ENCODE results near the gene P3H2. TPM values are rescaled to one million over a fixed set of nuclear protein-coding genes. Genes with fewer than 3 reads are reported as not detected.
A peak's percentile ranks its signal among the peaks of the same experiment; 100 is the strongest.
"Not testable (repeated sequence)": the region's sequence is repeated elsewhere in the genome, so short reads cannot be mapped to it uniquely, and the experiment has no call there.

Gene P3H2
- total RNA-seq, 2 donors from 2014 or later, result 285 to 322 TPM

GRCh38 chr3:190150681-190151080, 30.0 kb upstream of the P3H2 start:
- peaks cover 43% of the 10 kb centered on the region for H3K36me3 Mint-ChIP-seq (ENCODE audit: low read depth)
- peak overlapping the region; percentile 77 for H3K4me3 ChIP-seq (ENCODE audit: low read length)
- no peaks in the 10 kb centered on the region for H3K27me3 ChIP-seq (ENCODE audit: control insufficient read depth, insufficient read depth, low read length, poor library complexity, severe bottlenecking)
- DNase-seq, result peak; percentile 80
- H3K9ac ChIP-seq (ENCODE audit: extremely low read depth, low read length, poor library complexity, severe bottlenecking), result peak overlapping the region; percentile 81
- no peaks in the 10 kb centered on the region for H3K27me3 Mint-ChIP-seq (ENCODE audit: insufficient read depth)
- peaks cover 7% of the 10 kb centered on the region for H3K4me1 ChIP-seq (ENCODE audit: control insufficient read depth, insufficient read depth, low read length)
- H3K27ac Mint-ChIP-seq, result peak overlapping the region; percentile 97
- TF ChIP-seq CTCF (conservative IDR thresholded peaks at IDR 0.05), result no peak
- peaks cover 31% of the 10 kb centered on the region for H3K36me3 ChIP-seq (ENCODE audit: control insufficient read depth, insufficient read depth, low read length)
- 13 to 35% methylated on average over 2 to 3 of the region's 3 CpGs for WGBS, 2 experiments (ENCODE audit: insufficient coverage in 1 of 2, insufficient read length in 1 of 2)
- H3K4me3 Mint-ChIP-seq, result peak overlapping the region; percentile 58
- peaks cover 26% of the 10 kb centered on the region for H3K9me3 Mint-ChIP-seq
- H3K4me1 Mint-ChIP-seq, result peaks cover 54% of the 10 kb centered on the region
- peaks cover 28% of the 10 kb centered on the region for H3K9me3 ChIP-seq (ENCODE audit: control insufficient read depth, low read length)
- H3K27ac ChIP-seq (ENCODE audit: low read depth, low read length), result peak overlapping the region; percentile 88

- Mint-ChIP-seq H3K27ac (peak overlapping the region; percentile 97), H3K36me3 (ENCODE audit: low read depth) (peaks cover 45% of the 10 kb centered on the region), H3K4me1 (peaks cover 53% of the 10 kb centered on the region), H3K9me3 (peaks cover 32% of the 10 kb centered on the region), H3K4me3 (peak overlapping the region; percentile 58)
- peaks cover 27% of the 10 kb centered on the region for H3K36me3 ChIP-seq (ENCODE audit: control insufficient read depth, insufficient read depth, low read length)
- peaks cover 22% of the 10 kb centered on the region for H3K9me3 ChIP-seq (ENCODE audit: control insufficient read depth, low read length)
- H3K27me3 Mint-ChIP-seq (ENCODE audit: insufficient read depth); H3K4me1 ChIP-seq (ENCODE audit: control insufficient read depth, insufficient read depth, low read length); H3K27me3 ChIP-seq (ENCODE audit: control insufficient read depth, insufficient read depth, low read length, poor library complexity, severe bottlenecking): not testable (repeated sequence)
- DNase-seq, result peak; percentile 59
- 32% methylated on average over 6 of the region's 6 CpGs; no CpG with 5 or more reads in 1 of the 2 experiments for WGBS, 2 experiments (ENCODE audit: insufficient coverage in 1 of 2, insufficient read length in 1 of 2)
- H3K4me3 ChIP-seq (ENCODE audit: low read length), result peak overlapping the region; percentile 77
- H3K27ac ChIP-seq (ENCODE audit: low read depth, low read length), result peak overlapping the region; percentile 88
- H3K9ac ChIP-seq (ENCODE audit: extremely low read depth, low read length, poor library complexity, severe bottlenecking), result peak overlapping the region; percentile 81
Measured at GRCh38 chr3:190149830-190150619, 29.3 kb upstream of the P3H2 start.

GRCh38 chr3:190144793-190145192, 24.1 kb upstream of the P3H2 start:
- H3K9me3 Mint-ChIP-seq, result peaks cover 58% of the 10 kb centered on the region
- H3K4me1 Mint-ChIP-seq, result peaks cover 18% of the 10 kb centered on the region

GRCh38 chr3:190142041-190142440, 21.3 kb upstream of the P3H2 start:
- Histone ChIP-seq H3K4me3 (ENCODE audit: low read length) (no peak overlapping the region), H3K9me3 (ENCODE audit: control insufficient read depth, low read length) (peaks cover 34% of the 10 kb centered on the region), H3K4me1 (ENCODE audit: control insufficient read depth, insufficient read depth, low read length) (no peaks in the 10 kb centered on the region), H3K9ac (ENCODE audit: extremely low read depth, low read length, poor library complexity, severe bottlenecking) (no peak overlapping the region), H3K36me3 (ENCODE audit: control insufficient read depth, insufficient read depth, low read length) (peaks cover 7% of the 10 kb centered on the region), H3K27ac (ENCODE audit: low read depth, low read length) (no peak overlapping the region), H3K27me3 (ENCODE audit: control insufficient read depth, insufficient read depth, low read length, poor library complexity, severe bottlenecking) (no peaks in the 10 kb centered on the region)
- DNase-seq, result no peak
- peaks cover 3% of the 10 kb centered on the region for H3K4me1 Mint-ChIP-seq
- peaks cover 52% of the 10 kb centered on the region for H3K9me3 Mint-ChIP-seq
- WGBS, 2 experiments (ENCODE audit: insufficient coverage in 1 of 2, insufficient read length in 1 of 2), result 100% methylated on average over 1 to 3 of the region's 3 CpGs
- no peaks in the 10 kb centered on the region for H3K27me3 Mint-ChIP-seq (ENCODE audit: insufficient read depth)
- H3K36me3 Mint-ChIP-seq (ENCODE audit: low read depth), result peaks cover 36% of the 10 kb centered on the region
- no peak overlapping the region for H3K27ac Mint-ChIP-seq
- no peak overlapping the region for H3K4me3 Mint-ChIP-seq
- TF ChIP-seq CTCF (conservative IDR thresholded peaks at IDR 0.05), result no peak

More at GRCh38 chr3:190144793-190145192, 24.1 kb upstream of the P3H2 start:
- Histone ChIP-seq H3K9me3 (ENCODE audit: control insufficient read depth, low read length) (peaks cover 26% of the 10 kb centered on the region), H3K9ac (ENCODE audit: extremely low read depth, low read length, poor library complexity, severe bottlenecking) (peak overlapping the region; percentile 86), H3K4me3 (ENCODE audit: low read length) (peak overlapping the region; percentile 76)
- H3K27me3 Mint-ChIP-seq (ENCODE audit: insufficient read depth); H3K36me3 ChIP-seq (ENCODE audit: control insufficient read depth, insufficient read depth, low read length); H3K27ac ChIP-seq (ENCODE audit: low read depth, low read length); H3K4me1 ChIP-seq (ENCODE audit: control insufficient read depth, insufficient read depth, low read length); DNase-seq; H3K27me3 ChIP-seq (ENCODE audit: control insufficient read depth, insufficient read depth, low read length, poor library complexity, severe bottlenecking): not testable (repeated sequence)
- Mint-ChIP-seq H3K36me3 (ENCODE audit: low read depth) (peaks cover 41% of the 10 kb centered on the region), H3K4me3 (peak overlapping the region; percentile 58), H3K27ac (peak overlapping the region; percentile 86)
- 65 to 75% methylated on average over 7 of the region's 7 CpGs for whole genome bisulfite sequencing, 2 experiments (ENCODE audit: insufficient coverage in 1 of 2, insufficient read length in 1 of 2)

Data from endodermal cell (in vitro differentiated cells).